K562 (cell line): ENCODE data around the gene TMEM184B. TPM values are rescaled to one million over a fixed set of nuclear protein-coding genes. Genes with fewer than 3 reads are reported as not detected.

Source experiments
- ATAC-seq: fragments of 200-7000 bp; cut with Tn5 transposase; 3 replicates; pipeline ENCODE4 v1.9.1; 2020; ENCODE audit warnings: moderate library complexity
- BruUV-seq: library from RNA; stranded (reverse); fragments of 400-500 nt; replicated peaks from 2 replicates; lab custom pipeline; 2021; lab: Mats Ljungman, UMichigan
- CTCF ChIA-PET: fragments of 300-600 bp; formaldehyde crosslinking; extraction: SDS; loops from one replicate; lab custom pipeline; 2021; ENCODE audit warnings: low intra/inter-chr PET ratio; lab: Yijun Ruan, JAX
- POLR2A ChIA-PET: fragments of 300-600, 350-650 bp; sonication (Branson Sonifier 250); formaldehyde crosslinking; extraction: SDS; loops from one replicate; lab custom pipeline; 2021; ENCODE audit warnings: antibody characterized with exemption, inconsistent platforms; lab: Yijun Ruan, JAX
- DNase-seq, 4 experiments: peaks; one replicate each; pipeline versions ENCODE4 v3.0.0 to v3.0.0-alpha.2; 2011 to 2018; ENCODE audit warnings: low spot score in 3 of 4, mixed read lengths in 3 of 4; ENCODE audit errors: extremely low read depth in 1 of 4
- FAIRE-seq: peaks from 2 replicates; lab custom pipeline; 2011; peaks lifted over from hg19 to GRCh38; lab: Jason Lieb, UNC
- H2AFZ ChIP-seq: 2 replicates; pipeline ENCODE4 v1.6.0; 2011; ENCODE audit warnings: low read depth, low read length, control low read depth, inconsistent platforms
- H3K27ac ChIP-seq: fragments of 200-600 bp; 3 replicates; pipeline ENCODE4 v1.8.0; 2011; ENCODE audit warnings: low read depth, mild to moderate bottlenecking, control low read depth, inconsistent platforms, low read length, moderate library complexity, mixed read lengths; ENCODE audit errors: extremely low read depth
- H3K27me3 ChIP-seq, 2 experiments: fragments of 300-600 bp in 1 of 2; 2 replicates in 1 of 2; 3 replicates in 1 of 2; pipeline versions ENCODE4 v1.6.0 to v1.8.0; 2011; ENCODE audit warnings: inconsistent platforms in 2 of 2, low read length in 2 of 2, mild to moderate bottlenecking in 1 of 2, mixed read lengths in 1 of 2, moderate library complexity in 1 of 2; ENCODE audit not compliant: control insufficient read depth in 2 of 2, insufficient read depth in 2 of 2
- H3K36me3 ChIP-seq: fragments of 300-600 bp; 3 replicates; pipeline ENCODE4 v1.8.0; 2011; ENCODE audit warnings: mild to moderate bottlenecking, low read length, inconsistent platforms; ENCODE audit not compliant: control insufficient read depth, insufficient read depth
- H3K4me1 ChIP-seq, 2 experiments: fragments of 200-600 bp in 1 of 2; replicated peaks in 1 of 2; 2 replicates in 1 of 2; 3 replicates in 1 of 2; pipeline versions ENCODE4 v1.5.1 to v1.8.0; 2011; ENCODE audit warnings: inconsistent platforms in 2 of 2, low read length in 2 of 2, mild to moderate bottlenecking in 1 of 2, mixed read lengths in 1 of 2, moderate library complexity in 1 of 2; ENCODE audit not compliant: control insufficient read depth in 2 of 2, insufficient read depth in 2 of 2
- H3K4me2 ChIP-seq: 2 replicates; pipeline ENCODE4 v1.6.1; 2011; ENCODE audit warnings: low read length, control low read depth, inconsistent platforms, mixed read lengths; ENCODE audit not compliant: insufficient read depth
- H3K4me3 ChIP-seq: fragments of 200-600 bp; sonication (generic), shearing (Covaris generic); 2 replicates; pipeline ENCODE4 v1.5.1; 2016; ENCODE audit warnings: control low read depth, inconsistent platforms
- H3K79me2 ChIP-seq: fragments of 200-600 bp; 3 replicates; pipeline ENCODE4 v1.8.0; 2011; ENCODE audit warnings: low read length, inconsistent platforms; ENCODE audit not compliant: control insufficient read depth, insufficient read depth
- H3K9ac ChIP-seq, 2 experiments: 2 replicates each; pipeline versions ENCODE4 v1.6.0 to v1.6.1; 2011; ENCODE audit warnings: low read depth in 2 of 2, low read length in 2 of 2, control low read depth in 1 of 2, inconsistent platforms in 1 of 2, mild to moderate bottlenecking in 1 of 2, mixed read lengths in 1 of 2; ENCODE audit not compliant: insufficient read depth in 1 of 2
- H3K9me1 ChIP-seq: one replicate; pipeline ENCODE4 v1.6.0; 2011; ENCODE audit warnings: inconsistent platforms, mild to moderate bottlenecking, low read length, moderate library complexity; ENCODE audit not compliant: control insufficient read depth, insufficient read depth
- H3K9me3 ChIP-seq: replicated peaks from 2 replicates; pipeline ENCODE4 v1.5.1; 2011; ENCODE audit warnings: low read depth, low read length, inconsistent platforms; ENCODE audit not compliant: control insufficient read depth, insufficient read depth
- H4K20me1 ChIP-seq: replicated peaks from 2 replicates; pipeline ENCODE4 v1.6.1; 2011; ENCODE audit warnings: low read length, inconsistent platforms, mixed read lengths; ENCODE audit not compliant: control insufficient read depth, insufficient read depth
- DDX20 ChIP-seq: fragments of 450-650 bp; IDR thresholded peaks from 2 replicates; pipeline ENCODE4 v1.6.1; 2016; ENCODE audit warnings: missing genetic modification characterization, low read depth, mild to moderate bottlenecking, missing compliant biosample characterization, moderate library complexity
- EGR1 ChIP-seq: fragments of 450-650 bp; conservative IDR thresholded peaks from 2 replicates; pipeline ENCODE4 v1.6.1; 2017; ENCODE audit warnings: mild to moderate bottlenecking
- NEUROD1 ChIP-seq: fragments of 150-350 bp; IDR thresholded peaks from 2 replicates; pipeline ENCODE4 v1.6.1; 2014; ENCODE audit warnings: borderline replicate concordance, low read length, low read depth; ENCODE audit not compliant: partially characterized antibody
- POLR2G ChIP-seq: fragments of 200-400 bp; formaldehyde crosslinking; IDR thresholded peaks from 2 replicates; pipeline ENCODE4 v1.6.1; 2017; ENCODE audit warnings: low read depth, mild to moderate bottlenecking, antibody characterized with exemption, low read length, moderate library complexity
- RB1 ChIP-seq: fragments of 450-650 bp; IDR thresholded peaks from 2 replicates; pipeline ENCODE4 v1.6.1; 2017; ENCODE audit warnings: low read depth, mild to moderate bottlenecking
- RBM22 ChIP-seq: fragments of 200-400 bp; formaldehyde crosslinking; IDR thresholded peaks from 2 replicates; pipeline ENCODE4 v1.6.1; 2018; ENCODE audit warnings: low read length, low read depth; ENCODE audit not compliant: poor library complexity, severe bottlenecking
- SRF ChIP-seq, 2 experiments: fragments of 250-450, 450-650 bp in 1 of 2; sonication (Bioruptor Pico) in 1 of 2; sonication (generic) in 1 of 2; formaldehyde crosslinking; IDR thresholded peaks; 2 replicates each; pipeline versions ENCODE4 v1.5.0 to v1.5.1; 2020 to 2022; ENCODE audit warnings: mild to moderate bottlenecking in 1 of 2, missing genetic modification reagents in 1 of 2
- TOE1 ChIP-seq, 2 experiments: fragments of 450-650 bp in 1 of 2; sonication (generic) in 1 of 2; formaldehyde crosslinking in 1 of 2; IDR thresholded peaks; 2 replicates each; pipeline versions ENCODE4 v1.7.1 to v1.8.0; 2016 to 2022; ENCODE audit warnings: borderline replicate concordance in 2 of 2, mild to moderate bottlenecking in 2 of 2, antibody characterized with exemption in 1 of 2, inconsistent platforms in 1 of 2, low read depth in 1 of 2, missing genetic modification reagents in 1 of 2, moderate library complexity in 1 of 2
- ZC3H8 ChIP-seq: fragments of 450-650 bp; IDR thresholded peaks from 2 replicates; pipeline ENCODE4 v1.6.1; 2017
- WGBS: fragments of 100-300 bp; shearing (Covaris generic); methylation state at CpG from one replicate; pipeline ENCODE4 v1.1.6; 2016; ENCODE audit warnings: low coverage, mixed read lengths; ENCODE audit not compliant: insufficient coverage; ENCODE audit errors: missing lambda C conversion rate; 5-methylcytosine and 5-hydroxymethylcytosine counted together
- in situ Hi-C: fragments of 300-500 bp; cut with MboI; formaldehyde crosslinking; loops from 4 replicates; pipeline ENCODE4 v1.15.0; 2018; ENCODE audit warnings: inconsistent platforms, mixed read lengths
- intact Hi-C: fragments of 100-400 bp; cut with micrococcal nuclease; formaldehyde crosslinking; loops from 2 replicates; pipeline ENCODE4 v1.14.2; 2022
- polyA plus RNA-seq, 8 experiments: library from polyadenylated mRNA; depleted of rRNA in 4 of 8; stranded (reverse) in 5 of 8; unstranded in 3 of 8; fragments of >200 nt; fragmentation: Nextera tagmentation in 2 of 8; fragmentation: Illumina TruSeq in 1 of 8; extraction: Ambion mirVana in 2 of 8; extraction: Trizol in 1 of 8; gene quantifications; 2 replicates each; pipeline versions ENCODE4 v1.2.1 to v1.2.3, GENCODE V29; 2011 to 2014; ENCODE audit warnings: inconsistent platforms in 1 of 8, missing spikeins in 1 of 8
- total RNA-seq, 7 experiments: library from RNA; depleted of rRNA in 6 of 7; stranded (reverse); fragments of >200 nt in 6 of 7; fragmentation: Illumina TruSeq in 2 of 7; extraction: Trizol in 2 of 7; gene quantifications; 2 replicates each; pipeline versions ENCODE4 v1.2.1 to v1.2.3, GENCODE V29; 2011 to 2021; ENCODE audit warnings: low replicate concordance in 1 of 7
- TF ChIP-seq, protein P1 (sequence below): fragments of 250-450 bp; sonication (Bioruptor Pico); IDR thresholded peaks from 2 replicates; pipeline ENCODE4 v1.8.0; 2021; ENCODE audit warnings: moderate library complexity, mild to moderate bottlenecking, inconsistent platforms
- TF ChIP-seq, protein P2 (sequence below): IDR thresholded peaks from 2 replicates; pipeline ENCODE4 v1.6.1; 2011; ENCODE audit not compliant: insufficient read length; ENCODE audit errors: extremely low read depth

Gene TMEM184B
- total and polyA plus RNA-seq, 9 of the 15 experiments (the other 6 are each of a cell fraction or from before 2014, with no cell fraction given), result 0.31 to 25.1 (median 6.2) TPM

DNA sequence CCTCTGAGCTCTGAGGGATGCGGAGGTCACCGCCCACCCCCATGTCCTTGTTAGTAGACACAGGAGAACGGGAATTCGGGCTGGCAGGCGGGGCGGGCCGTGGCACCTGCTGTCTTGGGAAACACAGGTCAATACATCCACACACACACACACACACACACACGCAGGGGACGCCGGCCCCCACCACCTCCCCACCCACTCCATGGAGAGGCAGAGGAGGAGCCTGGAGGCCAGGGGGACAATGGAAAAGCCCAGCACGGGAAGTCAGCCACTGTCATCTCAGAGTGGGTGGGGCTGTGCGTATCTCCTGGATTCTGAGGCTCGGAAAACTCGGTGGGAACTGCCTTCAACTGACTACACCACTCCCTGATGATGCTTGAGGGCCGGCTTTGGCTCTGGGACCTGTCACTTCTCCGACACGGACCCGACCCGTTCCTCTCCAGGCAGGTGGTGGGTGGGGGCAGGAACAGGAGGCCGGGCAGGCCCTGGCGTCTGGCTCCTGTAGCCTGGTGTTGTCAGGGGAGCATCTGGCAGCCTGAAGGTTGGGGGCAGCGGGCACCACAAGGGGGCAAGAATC is 18.5 kb upstream of the TMEM184B start:
- H3K27me3 ChIP-seq, result no peaks in the 10 kb centered on the region
- in situ Hi-C loops, result no loop called here
- no peak overlapping the region for H3K4me3 ChIP-seq
- H3K4me1 ChIP-seq, result peaks cover 0 to 7% of the 10 kb centered on the region in 2 experiments; a peak in 2 of 5 replicates
- BruUV-seq, result TSS peak; percentile 40
- intact Hi-C loops, result no loop called here
- no peak overlapping the region for H3K4me2 ChIP-seq
- no peaks in the 10 kb centered on the region for H3K9me1 ChIP-seq
- no peak overlapping the region for H2AFZ ChIP-seq
- TF ChIP-seq NEUROD1, result no peak
- no peak for TF ChIP-seq ZC3H8
- TF ChIP-seq POLR2G, result 0 out of 2 replicates have a peak, but pooled peaks have one; percentile 23
- TF ChIP-seq RBM22, result peak; percentile 31
- TF ChIP-seq, protein P1, sequence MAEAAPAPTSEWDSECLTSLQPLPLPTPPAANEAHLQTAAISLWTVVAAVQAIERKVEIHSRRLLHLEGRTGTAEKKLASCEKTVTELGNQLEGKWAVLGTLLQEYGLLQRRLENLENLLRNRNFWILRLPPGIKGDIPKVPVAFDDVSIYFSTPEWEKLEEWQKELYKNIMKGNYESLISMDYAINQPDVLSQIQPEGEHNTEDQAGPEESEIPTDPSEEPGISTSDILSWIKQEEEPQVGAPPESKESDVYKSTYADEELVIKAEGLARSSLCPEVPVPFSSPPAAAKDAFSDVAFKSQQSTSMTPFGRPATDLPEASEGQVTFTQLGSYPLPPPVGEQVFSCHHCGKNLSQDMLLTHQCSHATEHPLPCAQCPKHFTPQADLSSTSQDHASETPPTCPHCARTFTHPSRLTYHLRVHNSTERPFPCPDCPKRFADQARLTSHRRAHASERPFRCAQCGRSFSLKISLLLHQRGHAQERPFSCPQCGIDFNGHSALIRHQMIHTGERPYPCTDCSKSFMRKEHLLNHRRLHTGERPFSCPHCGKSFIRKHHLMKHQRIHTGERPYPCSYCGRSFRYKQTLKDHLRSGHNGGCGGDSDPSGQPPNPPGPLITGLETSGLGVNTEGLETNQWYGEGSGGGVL (CRISPR knock-in tag), result no peak
- no peak for TF ChIP-seq RB1
- no peak for TF ChIP-seq SRF (CRISPR knock-in tag; IDR thresholded peaks at IDR 0.05)
- no peak for TF ChIP-seq EGR1
- no peak for TF ChIP-seq DDX20 (tag)
- TF ChIP-seq TOE1 (IDR thresholded peaks at IDR 0.05; ENCODE audit: borderline replicate concordance), result no peak
- no peak for TF ChIP-seq TOE1 (CRISPR knock-in tag; IDR thresholded peaks at IDR 0.05; ENCODE audit: borderline replicate concordance, low read depth)
- TF ChIP-seq, protein P2, sequence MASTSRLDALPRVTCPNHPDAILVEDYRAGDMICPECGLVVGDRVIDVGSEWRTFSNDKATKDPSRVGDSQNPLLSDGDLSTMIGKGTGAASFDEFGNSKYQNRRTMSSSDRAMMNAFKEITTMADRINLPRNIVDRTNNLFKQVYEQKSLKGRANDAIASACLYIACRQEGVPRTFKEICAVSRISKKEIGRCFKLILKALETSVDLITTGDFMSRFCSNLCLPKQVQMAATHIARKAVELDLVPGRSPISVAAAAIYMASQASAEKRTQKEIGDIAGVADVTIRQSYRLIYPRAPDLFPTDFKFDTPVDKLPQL, result no peak
- 58% methylated on average over 9 of the region's 22 CpGs for WGBS
- ChIA-PET POLR2A (no interaction called here), CTCF (no interaction called here)
- no peaks in the 10 kb centered on the region for H3K79me2 ChIP-seq
- H3K36me3 ChIP-seq, result peaks cover 35% of the 10 kb centered on the region; the same call in 2 of the 3 replicates
- DNase-seq (no peak), FAIRE-seq (no peak), ATAC-seq (no peak)
- no peaks in the 10 kb centered on the region for H3K9me3 ChIP-seq
- no peaks in the 10 kb centered on the region for H4K20me1 ChIP-seq
- 0 out of 4 replicates have a peak overlapping the region, but pooled peaks of 1 of the 2 experiments have one; percentile 9 for H3K9ac ChIP-seq
- no peak overlapping the region for H3K27ac ChIP-seq
